GM21529 (cell line): Measurements from ENCODE around the gene SH3RF3.

Experiments used
- ATAC-seq: cut with Tn5 transposase; IDR thresholded peaks from one replicate; pipeline ENCODE4 v1.9.1; 2021; ENCODE audit not compliant: unreplicated experiment

Gene SH3RF3

DNA sequence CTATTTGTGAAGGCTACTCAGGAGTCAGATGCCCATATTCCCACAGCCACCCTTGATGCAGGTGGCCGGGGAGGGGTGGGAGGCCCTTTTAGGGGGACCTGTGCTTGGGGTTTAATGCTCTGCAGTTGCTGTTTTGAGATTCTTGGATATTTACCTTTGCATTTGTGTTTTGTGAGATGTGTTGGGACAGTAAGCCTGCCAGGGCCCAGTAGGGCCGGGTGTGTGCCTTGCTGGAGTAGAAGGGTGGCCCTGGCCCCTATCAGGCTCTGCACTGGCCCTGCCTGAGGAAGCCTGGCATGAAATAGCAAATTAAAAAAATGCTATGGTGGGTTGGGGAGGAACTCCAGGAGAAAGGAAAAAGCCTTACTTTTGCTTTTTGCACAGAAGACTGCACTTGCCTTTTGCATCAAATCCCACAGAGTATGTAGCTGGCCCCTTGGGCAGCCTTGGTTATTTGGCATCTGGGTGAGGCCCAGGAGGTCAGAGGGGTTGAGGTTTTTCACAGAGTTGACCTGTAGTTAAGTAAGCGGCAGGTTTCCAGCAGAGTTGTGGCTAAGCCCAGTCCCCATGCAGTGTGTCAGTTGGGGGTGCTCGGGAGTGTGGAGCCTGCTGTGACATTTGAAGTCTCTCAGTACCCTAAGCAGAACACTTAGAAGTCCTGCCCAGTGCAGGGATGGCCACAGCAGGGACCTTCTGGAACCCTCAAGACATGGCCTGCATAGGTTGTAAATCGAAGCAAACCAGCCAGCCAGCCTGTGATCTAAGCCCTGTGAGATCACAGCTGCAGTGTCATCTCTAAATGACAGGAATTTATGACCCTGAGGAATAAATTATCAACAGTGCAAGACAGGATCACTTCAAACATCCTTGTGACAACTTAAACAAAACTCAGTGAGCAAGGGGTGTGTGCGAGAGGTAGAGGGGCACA, 68.8 kb downstream of the SH3RF3 start:
- ATAC-seq = no peak

DNA sequence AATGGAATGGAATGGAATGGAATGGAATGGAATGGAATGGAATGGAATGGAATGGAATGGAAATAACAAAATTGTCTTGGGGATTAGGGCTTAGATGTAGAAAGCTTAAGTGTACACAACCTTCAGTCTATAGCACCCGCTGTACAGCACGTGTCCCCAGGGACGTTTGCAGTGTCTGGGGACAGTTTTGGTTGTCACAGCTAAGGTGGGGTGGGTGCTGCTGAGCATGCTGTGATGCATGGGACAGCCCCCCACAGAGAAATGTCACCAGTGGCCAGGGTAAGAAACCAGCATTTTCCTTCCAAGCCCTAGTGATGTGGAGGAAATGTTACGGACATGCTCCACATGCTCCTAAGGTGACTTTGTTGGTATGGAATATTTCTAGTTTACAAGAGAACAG, 70.8 kb downstream of the SH3RF3 start:
- ATAC-seq = no peak

DNA sequence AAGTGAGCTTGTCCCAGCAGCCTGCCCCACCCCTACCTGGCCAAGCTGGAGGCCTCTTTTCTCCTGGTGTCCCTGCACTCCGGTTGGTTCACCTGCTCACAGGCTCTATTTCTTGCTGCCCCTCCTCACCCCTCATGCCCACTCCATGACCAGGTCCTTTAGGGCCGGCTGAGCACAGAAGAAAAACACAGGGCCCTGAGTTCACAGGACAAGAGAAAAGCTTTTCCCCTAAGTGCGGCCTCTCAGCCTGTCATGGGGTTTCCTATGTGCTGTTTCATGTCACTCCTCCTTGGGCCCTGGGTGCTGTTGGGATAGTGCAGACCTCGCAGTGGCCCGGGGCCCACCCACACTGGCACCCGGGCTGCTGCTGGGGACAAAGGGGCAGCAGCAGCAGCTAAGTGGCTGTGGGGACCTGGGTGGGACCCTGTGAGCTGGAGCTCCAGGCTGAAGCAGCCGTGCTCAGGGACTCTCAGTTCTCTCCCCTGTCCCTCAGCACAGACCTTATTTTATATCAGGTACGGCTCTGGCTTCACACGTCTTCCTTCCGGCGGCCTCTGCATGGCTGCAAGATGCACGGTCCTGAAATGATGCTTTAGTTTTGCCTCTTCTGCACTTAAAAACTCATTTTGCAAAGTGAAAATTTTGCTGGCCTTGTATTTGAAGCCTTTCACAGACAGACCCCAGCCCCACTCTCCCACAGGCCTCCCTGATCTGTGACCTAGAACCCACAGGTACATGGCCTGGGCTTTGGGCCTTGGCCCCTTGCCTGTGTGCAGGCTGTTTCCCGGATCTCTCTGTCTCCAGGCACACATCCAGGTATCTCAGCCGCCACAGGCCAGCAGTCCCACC, 71.8 kb downstream of the SH3RF3 start:
- ATAC-seq = no peak

DNA sequence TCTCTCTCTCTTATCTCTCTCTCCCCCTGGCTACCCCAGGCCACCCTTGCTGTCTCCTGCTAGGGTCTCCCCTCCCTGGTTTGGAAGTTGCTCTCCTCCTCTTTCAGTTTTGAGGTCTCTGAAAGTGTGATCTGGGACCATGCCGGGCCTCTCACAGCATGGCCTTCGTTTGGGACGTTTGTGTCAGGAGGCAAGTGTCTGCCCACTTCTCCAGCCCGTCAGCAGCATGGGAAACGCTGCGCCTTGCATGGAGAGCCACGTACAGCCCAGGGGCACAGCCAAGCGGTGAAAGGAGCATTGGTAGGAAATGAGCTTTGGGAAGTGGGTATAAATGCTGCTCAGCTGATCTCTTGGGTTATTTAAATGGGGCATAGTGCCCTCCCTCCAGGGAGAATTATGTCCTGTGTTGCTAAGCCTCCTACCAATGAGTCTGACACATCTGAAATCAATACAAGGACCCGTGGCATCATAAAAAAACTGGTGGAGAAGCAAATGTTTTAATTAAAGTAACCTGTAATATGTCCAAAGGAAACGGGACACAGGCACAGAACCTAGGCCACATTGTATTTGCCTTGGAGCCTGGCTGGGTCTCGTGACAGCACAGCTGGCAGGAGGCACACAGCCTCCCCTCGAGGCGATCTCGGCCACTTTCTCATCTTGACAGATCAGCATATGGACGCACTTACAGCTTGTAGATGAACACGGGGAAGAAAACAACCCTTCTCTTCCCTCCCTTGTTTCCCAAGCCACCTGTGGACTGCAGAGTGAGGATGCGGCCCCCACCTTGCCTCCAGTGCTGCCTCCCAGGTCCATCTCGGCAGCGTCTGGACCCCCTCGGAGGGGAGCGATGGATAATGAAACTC, 72.7 kb downstream of the SH3RF3 start:
- ATAC-seq = no peak

DNA sequence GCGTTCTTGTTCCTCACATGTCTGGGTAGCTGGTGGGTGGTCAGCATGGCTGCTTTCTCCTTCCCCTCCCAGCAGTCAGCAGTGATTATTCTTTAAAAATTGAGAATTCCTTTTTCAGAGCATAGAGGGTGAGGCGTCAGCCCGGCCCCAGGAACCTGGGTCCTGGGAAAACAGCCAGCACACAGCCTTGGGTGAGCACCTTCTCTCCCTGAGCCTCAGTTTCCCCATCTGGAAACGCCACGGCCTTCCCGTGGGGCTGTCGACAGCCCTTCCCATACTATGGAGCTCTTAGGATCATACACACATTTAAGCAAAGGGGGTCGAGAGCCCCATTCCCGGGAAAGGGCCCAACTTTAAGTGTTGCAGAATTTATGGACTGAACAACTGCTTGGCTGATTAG, 73.5 kb downstream of the SH3RF3 start:
- ATAC-seq = no peak

DNA sequence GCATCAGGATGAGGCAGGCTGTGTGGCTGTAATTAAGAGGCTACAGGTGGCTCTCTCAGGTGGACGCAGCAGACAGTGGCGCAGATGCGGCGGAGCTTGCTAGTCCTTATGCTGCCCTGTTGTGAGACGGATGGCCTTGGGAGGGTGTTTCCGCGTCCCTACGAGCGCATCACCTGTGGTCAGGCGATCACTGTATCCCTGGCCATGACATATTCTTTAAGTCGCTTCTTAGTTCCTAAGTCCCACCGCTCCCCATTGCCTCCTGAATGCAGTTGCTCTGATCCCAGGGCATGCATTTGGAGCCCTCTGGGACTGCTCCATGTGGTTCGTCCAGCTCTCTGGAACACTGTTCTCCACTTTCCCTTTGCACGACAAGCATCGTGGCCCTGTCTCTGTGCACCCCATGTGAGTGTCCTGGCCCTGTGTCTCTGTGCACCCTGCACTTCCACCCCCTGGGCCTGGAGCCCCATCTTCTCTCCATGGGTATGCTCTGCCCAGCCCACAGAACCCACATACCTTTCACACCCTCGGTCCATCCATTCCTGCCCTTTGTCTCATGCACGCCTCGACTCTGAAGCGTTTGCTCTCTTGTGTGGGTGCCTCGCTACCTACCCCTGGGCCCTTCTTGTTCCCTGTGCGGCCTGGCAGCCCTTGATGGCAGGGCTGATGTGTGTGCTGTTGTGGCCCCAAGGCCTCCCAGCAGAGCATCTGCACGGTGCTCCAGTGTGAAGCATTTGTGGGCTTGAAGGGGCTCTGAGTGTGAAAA, 74.4 kb downstream of the SH3RF3 start:
- no peak for ATAC-seq

DNA sequence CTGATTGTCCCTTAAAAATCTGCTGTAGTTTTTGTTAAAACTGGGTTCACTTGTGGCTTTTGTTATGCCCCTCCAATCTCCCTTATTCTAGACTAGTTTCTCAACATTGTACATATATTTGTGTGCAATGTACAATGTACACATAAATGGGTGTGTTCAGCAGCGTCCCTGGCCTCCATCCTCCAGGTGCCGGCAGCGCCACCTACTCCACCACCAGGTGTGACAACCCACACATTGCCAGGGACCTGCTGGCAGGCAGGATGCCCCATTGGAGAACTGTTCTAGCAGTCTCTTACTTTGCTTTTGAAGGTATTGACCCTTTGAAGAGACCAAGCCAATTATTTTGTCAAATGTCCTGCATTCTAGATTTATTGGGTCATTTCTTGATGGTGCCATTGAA, 75.4 kb downstream of the SH3RF3 start:
- ATAC-seq = no peak

DNA sequence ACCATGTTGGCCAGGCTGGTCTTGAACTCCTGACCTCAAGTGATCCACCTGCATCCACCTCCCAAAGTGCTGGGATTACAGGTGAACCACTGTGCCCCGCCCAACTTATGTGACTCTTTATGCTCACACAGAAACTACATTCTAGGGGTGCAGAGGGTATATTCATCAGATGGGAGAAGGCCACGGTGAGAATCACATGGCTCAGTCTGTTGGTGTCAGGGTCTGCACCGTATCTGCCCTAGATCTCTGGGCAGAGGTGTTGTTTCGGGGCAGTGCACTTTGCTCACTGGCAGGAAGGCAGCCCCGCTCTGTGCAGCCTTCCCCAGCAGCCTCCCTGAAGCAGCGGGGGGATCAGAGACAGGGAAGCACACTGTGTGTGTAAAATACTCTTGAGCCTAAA, 76.4 kb downstream of the SH3RF3 start:
- ATAC-seq = no peak

DNA sequence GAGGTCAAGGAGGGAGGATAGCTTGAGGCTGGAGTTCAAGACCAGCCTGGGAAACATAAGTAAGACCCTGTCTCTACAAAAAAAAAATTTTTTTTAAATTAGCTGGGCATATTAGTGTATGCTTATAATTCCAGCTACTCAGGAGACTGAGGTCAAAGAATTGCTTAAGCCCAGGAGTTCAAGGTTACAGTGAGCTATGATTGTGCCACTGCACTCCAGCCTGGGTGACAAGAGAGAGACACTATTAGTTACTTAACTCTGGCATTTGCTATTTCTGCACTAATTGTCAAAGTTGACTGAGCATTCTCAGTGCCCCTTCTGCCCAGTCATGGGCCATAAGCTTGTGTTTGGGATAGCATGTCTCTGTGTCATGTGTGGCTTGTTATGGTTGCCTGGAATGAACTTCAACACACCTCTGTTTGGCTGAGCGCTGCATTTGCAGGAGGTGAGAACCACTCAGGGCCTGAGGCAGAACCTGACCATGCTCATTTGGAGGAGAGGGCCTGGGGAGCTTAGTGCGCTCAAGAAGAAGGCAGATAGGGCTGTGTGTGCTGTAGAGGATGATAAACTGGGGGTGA, 77.7 kb downstream of the SH3RF3 start:
- ATAC-seq = no peak

DNA sequence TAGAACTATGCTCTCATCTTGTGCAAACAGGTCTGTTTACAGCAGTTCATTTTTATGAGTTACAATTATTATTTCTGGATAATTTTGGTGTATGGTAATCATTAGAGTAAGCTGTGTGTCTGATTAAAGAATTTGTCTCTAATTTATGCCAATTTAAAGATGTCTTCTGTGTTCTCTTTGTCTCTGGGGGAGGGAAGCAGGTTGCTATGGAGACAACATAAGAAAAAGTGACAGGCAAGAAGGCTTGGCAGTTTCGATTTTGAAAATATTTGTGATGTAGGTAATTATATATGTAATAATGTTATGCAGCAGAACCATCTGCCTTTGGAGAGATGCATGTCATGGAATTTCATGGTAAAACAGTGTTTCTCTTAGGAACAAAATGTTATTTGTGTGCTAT, 78.2 kb downstream of the SH3RF3 start:
- no peak for ATAC-seq

DNA sequence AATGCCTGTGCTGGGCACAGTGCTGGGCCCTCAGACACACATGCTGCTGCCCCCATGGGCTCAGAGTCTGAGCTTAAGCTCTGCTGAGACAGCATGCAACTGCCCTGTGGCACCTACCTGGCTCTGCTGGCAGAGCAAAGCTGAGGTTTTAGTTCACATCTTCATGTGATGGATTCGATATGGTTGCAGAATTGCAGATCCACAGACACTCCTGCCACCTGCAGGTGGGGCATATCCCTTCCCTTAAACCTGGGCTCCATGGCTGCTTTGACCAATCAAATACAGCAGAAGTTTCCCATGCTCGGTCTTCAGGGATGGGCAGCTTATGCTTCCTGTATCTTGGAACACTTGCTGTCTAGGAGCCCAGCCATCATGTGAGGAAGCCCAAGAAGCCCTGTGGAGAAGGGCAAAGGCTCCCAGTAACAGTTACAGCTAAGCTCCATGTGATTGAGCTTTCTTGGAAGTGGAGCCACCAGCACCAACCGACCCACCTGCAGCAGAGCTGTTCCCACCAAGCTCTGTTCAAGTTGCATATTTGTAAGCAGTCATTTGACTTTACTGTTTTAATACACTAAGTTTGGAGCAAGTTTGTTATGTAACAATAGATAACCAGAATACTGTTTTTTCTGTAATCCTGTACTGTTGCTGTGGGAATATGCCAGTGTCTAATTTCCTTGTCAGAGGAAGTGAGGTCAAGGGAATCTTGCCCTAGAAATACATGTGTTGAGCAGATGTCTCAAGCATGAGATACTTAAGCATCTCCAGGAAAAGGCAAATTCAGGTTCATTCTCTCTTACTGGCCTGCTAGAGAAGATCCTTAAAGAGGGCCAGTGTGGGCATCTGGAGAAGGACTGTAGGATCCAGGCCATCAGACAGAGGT, 79.3 kb downstream of the SH3RF3 start:
- no peak for ATAC-seq

DNA sequence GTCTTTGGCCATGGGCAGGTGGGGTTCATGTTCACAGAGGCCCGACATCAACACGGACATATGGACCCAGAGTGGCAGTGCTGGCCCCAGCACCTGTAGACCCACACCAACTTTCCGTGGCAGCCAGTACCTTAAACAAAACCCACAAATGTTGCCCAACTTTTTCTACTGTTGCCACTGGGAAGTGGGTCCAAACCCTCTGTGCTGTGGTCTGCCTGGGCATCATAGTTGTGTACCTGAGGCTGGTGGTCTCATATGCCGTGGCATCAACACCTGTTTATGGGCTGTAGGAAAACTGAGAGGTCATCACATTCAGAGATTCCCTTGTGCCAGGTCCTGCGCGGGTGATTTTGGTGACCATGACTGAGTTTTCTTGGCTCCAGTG, 79.9 kb downstream of the SH3RF3 start:
- ATAC-seq = no peak

DNA sequence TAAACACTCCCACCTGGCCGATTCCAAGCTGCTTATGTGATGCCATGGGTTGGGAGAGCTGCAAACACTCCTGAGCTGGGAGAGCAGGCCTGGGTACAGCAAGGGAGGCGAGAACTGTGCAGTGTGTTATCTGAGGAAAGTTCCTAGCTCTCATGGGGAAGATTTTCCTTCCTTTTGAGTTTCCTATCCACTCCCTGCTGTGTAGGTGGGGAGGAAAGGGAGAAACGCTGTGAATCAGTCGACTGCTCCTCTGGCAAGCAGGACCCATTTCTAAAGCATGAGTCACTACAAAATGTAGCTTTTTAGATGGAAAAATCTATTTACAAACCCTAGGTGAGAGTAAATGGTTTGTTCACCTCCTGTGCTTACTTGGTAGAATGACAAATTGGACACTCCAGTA, 80.4 kb downstream of the SH3RF3 start:
- no peak for ATAC-seq

DNA sequence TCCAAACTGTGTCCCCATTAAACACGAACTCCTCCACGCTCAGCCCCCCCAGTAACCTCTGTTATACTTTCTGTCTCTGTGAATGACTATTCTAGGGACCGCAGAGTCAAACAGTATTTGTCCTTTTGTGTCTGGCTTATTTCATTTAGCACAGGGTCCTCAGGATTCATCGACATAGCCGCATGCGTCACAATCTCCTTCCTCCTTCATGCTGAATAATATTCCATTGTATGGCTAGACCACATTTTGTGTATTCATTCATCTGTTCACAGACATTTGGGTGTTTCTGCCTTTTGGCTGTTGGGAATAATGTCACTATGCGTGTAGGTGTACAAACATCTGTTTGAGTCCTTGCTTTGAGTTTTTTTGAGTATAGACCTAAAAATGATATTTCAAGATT, 80.9 kb downstream of the SH3RF3 start:
- no peak for ATAC-seq

DNA sequence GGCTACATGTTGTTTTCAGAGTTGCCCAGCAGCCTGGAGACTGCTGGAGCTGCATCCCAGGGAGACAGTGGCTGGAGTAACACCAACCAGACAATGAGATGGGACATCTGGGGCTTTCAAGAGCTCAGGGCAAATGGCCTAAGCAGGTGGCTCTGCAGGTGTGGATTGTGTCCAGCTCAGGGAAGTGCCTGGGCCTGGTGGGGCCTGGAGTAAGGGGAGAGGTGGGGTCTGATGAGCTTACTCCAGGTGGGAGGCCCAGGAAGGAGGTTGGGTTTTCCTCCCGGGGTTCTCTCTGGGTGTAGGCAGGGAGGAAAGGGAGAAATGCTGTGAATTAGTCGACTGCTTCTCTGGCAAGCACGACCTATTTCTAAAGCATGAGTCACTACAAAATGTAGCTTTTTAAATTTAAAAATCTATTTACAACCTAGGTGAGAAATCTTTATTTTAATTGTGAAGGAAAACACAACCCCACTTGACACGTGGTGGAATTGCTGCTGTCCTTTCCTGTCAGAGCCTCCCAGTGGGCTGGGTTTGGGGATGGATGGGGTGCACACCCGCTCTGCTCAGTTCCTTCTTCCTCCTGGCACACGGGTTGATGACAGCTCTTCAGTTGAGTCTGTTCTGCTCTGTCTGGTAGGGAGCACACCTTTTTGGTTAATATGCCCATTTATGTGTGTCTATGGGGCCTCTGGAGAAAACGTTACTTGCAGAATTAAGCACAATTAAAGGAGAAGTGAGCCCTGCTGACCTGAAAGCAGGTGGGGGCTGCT, 81.6 kb downstream of the SH3RF3 start:
- no peak for ATAC-seq

DNA sequence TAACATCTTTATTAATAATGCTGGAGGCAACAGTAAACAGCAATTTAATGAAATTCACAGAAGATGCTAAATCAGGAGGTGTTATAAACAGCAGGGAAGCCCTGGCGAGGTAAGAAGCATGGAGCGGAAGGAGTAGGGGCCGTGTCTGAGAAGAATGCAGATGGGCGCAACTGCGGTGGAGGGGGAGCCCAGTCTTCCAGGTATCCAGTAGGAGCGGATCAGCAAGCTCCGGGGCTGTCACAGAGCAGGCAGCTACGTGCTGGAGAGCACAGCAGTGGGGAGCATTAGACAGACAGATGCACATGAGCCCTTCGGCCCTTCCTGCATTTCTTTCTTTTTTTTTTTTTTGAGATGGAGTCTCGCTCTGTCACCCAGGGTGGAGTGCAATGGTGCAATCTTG, 82.3 kb downstream of the SH3RF3 start:
- ATAC-seq = no peak

DNA sequence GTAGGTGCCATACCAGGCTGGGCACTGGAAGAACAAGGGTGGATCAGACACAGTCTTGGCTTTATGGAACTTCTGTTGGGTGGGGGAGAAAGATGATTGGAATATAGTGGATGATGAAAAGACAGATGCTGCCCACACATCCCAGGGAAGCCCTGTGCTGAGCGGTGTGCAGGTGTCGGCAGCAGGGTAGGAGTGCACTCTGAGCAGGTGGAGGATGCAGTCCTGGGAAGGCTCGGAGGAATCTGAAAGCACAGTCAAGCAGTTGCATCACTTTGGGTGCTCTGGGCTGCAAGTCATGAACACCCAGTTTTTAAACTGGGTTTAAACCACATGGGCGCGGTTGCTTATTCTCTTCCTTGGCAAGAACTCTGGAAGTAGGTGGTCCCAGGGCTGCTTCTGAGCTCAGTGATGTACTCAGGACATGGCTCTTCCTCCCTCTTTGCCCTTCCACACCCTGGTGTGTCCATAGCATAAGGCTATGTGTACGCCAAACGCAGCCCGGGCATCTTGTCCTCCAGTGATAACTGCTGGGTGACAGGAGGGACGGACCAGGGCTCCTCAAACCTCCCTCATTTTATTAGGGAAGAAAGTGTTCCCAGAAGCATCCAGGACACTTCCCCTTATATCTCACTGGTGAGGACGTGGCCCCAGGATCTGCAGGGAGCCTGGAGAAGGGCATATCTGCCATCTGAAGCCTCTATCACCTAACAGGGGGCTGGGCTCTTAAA, 84.0 kb downstream of the SH3RF3 start:
- no peak for ATAC-seq
